ENCODE measurements around the gene ZFAND6. TPM values are rescaled to one million over a fixed set of nuclear protein-coding genes. Genes with fewer than 3 reads are reported as not detected.

ZFAND6 gene
- total RNA-seq, 1 donor from 2014 or later = 76.7 TPM

DNA sequence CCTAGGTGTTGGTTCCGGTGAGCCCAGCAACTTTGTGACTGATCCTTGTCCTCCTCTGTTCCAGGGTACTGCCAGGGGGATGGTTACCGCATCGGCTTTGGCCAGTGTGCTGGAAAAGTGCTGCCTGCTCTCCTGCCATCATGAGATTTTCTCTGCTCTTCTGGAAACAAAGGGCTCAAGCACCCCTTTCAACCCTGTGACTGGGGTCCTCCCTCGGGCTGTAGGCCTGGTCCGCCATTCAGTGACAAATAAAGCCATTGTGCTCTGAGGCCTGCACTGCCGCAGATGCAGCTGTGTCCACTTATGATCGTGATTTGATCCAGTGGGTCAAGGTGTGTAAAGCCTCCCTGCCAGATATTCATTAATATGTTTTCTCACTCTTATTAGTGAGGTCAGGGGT, 126.6 kb downstream of the ZFAND6 start:
- Histone ChIP-seq H3K36me3 (peaks cover 57% of the 10 kb centered on the region), H3K4me1 (peaks cover 7% of the 10 kb centered on the region), H3K27me3 (ENCODE audit: low read depth) (no peaks in the 10 kb centered on the region), H3K4me3 (no peak overlapping the region), H3K9me3 (no peaks in the 10 kb centered on the region), H3K27ac (no peak overlapping the region)
- intact Hi-C loops (cut with DNase I) = no loop called here
- no peak for ATAC-seq
- TF ChIP-seq CTCF (IDR thresholded peaks at IDR 0.05) = no peak
- no peak for DNase-seq

- Histone ChIP-seq H3K36me3 (peaks cover 52% of the 10 kb centered on the region), H3K4me1 (peaks cover 7% of the 10 kb centered on the region), H3K27me3 (ENCODE audit: low read depth) (no peaks in the 10 kb centered on the region), H3K27ac (no peak overlapping the region), H3K4me3 (no peak overlapping the region), H3K9me3 (no peaks in the 10 kb centered on the region)
- DNase-seq (no peak), ATAC-seq (no peak)
- intact Hi-C loops (cut with DNase I) = no loop called here
- no peak for TF ChIP-seq CTCF (IDR thresholded peaks at IDR 0.05)
These were observed 127.1 kb downstream of the ZFAND6 start for GRCh38 chr15:80186597-80186996.

Other genes with a start within 250 kb of the ZFAND6 start
- 37.4 TPM for gene MTHFS, start 162.7 kb upstream of the ZFAND6 start, total RNA-seq
- gene BCL2A1, start 88.5 kb upstream of the ZFAND6 start, total RNA-seq = 124 TPM
- gene FAH, start 93.3 kb downstream of the ZFAND6 start, total RNA-seq = 25.6 TPM
- gene CTXND1, start 192.5 kb downstream of the ZFAND6 start, total RNA-seq = 1.8 TPM

Measured in lower lobe of right lung (tissue), 2 donors.